ENCODE results near the gene PMPCA. TPM values are rescaled to one million over a fixed set of nuclear protein-coding genes. Genes with fewer than 3 reads are reported as not detected.

The PMPCA gene
- total RNA-seq, 4 donors from 2014 or later = 14.8 to 33.3 (median 29.8) TPM

DNA sequence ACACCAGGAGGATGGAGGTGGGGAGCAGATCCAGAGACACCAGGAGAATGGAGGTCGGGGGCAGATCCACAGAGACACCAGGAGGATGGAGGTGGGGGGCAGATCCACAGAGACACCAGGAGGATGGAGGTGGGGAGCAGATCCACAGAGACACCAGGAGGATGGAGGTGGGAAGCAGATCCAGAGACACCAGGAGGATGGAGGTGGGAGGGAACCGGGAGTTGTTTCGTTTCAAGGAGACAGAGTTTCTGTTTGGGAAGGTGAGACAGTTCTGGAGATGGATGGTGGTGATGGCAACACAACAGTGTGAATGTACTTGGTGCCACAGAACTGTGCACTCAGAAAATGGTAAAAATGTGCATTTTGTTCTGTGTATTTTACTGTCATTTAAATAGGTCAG is 38.2 kb downstream of the PMPCA start:
- TF ChIP-seq, protein P1, sequence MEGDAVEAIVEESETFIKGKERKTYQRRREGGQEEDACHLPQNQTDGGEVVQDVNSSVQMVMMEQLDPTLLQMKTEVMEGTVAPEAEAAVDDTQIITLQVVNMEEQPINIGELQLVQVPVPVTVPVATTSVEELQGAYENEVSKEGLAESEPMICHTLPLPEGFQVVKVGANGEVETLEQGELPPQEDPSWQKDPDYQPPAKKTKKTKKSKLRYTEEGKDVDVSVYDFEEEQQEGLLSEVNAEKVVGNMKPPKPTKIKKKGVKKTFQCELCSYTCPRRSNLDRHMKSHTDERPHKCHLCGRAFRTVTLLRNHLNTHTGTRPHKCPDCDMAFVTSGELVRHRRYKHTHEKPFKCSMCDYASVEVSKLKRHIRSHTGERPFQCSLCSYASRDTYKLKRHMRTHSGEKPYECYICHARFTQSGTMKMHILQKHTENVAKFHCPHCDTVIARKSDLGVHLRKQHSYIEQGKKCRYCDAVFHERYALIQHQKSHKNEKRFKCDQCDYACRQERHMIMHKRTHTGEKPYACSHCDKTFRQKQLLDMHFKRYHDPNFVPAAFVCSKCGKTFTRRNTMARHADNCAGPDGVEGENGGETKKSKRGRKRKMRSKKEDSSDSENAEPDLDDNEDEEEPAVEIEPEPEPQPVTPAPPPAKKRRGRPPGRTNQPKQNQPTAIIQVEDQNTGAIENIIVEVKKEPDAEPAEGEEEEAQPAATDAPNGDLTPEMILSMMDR (IDR thresholded peaks at IDR 0.05; ENCODE audit: low read depth) = no peak

DNA sequence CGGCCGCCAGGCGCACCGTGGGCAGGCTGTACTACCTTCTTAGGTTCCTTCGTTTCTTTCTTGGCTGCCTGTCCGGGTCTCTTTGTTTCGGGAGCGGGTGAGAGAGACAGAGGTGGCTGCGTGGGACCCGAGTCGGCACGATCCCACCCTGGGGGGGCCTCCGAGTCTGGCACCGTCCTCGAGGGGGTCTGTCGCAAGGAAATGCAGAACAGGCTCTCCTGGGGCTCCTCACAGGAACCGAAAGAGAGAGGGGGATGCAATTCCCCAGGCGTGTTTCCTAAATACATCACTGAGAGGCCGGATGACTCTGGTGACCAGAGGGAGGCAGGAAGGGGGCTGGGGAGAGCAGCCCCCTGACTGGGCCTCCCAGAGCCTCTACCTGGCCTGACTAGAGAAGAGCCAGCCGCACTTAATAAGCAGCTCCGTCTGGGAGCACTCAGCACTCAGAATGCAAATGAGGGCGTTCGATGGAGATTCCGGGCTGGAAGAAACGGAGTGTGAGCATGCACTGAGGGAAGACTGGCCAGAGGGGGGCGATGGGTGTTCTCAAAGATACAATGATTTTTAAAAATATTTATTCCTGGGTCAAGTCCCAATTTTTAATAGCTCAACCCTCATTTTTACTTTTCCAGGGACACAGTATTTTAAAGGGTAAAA is 40.9 kb downstream of the PMPCA start:
- TF ChIP-seq, protein P1 (IDR thresholded peaks at IDR 0.05; ENCODE audit: low read depth) = no peak

DNA sequence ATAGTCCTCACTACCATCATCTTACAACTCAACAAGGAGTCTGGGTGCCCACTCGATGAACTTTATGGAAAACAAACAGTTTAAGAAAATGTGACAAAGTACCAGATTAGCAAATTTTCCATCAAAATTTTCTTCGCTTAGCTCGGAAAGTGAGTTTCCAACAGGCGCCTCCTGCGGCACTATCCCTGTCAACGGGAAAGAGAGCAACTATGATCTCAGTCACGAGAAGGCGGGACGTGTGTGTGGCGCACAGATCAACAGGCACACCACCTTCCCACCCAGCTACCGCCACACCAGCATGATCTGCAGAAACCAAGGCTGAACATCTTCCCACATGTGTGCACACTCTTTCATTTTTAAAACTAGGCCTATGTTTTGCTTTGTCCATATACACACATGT is 42.9 kb downstream of the PMPCA start:
- TF ChIP-seq, protein P1 (IDR thresholded peaks at IDR 0.05; ENCODE audit: low read depth) = no peak

DNA sequence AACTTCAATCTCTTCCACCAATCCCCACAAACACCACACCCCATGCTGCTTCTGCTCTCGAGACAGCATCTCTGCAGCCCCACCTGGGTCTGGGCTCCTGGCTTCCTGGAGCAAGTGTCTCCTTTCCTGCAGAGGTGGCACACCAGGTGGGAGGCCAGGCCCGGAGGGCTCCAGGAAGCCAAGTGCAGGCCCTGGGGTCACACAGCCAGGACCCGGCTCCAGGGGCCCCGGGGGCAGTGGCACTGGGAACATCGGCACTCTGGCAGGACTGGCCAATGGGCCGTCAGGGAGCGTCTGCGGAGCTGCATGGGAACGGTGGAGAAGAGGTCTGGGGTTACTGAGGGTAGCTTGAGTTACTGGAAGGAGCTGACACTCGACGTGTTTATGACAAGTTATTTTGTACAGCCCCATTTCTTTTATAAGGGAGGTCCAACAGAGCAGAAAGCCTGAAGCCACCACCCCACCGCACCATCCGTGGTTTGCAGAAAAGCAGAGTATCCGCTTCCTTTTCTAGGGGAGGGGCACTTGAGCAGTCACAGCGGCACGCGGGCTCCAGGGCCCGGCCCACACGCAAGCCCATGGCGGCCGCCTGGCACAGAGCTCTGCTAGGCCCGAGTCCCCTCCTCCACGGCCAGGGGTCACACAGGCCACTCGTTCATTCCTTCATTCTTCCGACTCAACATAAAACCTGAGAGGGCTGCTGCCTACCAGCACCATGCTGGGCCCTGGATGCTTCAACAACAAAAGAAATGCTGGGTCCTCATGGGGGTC is 43.8 kb downstream of the PMPCA start:
- TF ChIP-seq, protein P1 (IDR thresholded peaks at IDR 0.05; ENCODE audit: low read depth) = no peak

DNA sequence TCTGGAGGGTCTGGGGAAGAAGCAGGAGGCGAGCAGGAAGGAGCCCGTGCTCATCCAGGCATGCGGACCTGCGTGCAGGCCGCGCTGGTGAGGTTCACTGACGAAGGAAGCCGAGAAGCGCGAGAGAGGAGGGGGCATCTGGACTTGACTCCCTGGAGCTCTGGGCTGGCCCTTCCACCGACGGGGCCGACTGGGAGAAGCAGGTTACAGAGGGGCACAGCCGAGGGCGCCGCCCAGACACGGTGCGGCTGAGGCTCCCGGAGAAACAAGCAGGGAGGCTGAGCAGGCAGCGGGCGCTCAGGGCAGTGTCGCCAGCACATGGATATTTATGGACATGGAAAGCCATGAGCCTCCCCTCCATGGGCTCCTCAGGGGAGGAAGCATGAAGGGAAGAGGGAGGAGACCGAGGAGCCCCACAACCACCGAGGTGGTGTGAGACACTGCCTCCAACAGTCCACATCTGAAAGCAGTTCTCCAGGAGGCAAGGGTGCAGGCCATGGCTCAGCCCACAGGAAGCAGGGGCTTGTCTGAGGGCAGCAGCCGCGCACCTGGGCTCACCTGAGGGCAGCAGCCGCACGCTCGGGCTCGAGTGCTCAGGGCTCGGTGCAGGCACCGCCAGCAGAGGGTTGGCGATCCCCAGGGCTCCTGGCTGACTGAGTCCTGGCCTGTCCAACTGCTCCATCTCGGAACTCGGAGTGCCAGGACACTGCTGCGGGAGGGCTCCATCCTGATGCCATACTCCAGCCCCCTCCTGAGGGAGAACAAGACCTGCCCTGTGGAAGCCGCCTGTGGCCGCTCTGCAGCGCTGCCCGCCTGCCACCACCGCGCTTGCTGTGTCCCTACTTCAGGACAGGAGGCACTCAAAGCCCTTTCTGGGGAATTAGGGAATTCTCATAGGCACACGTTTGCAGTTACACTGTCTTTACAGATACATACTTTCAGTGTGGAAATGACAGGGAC is 44.9 kb downstream of the PMPCA start:
- TF ChIP-seq, protein P1 (IDR thresholded peaks at IDR 0.05; ENCODE audit: low read depth) = no peak

DNA sequence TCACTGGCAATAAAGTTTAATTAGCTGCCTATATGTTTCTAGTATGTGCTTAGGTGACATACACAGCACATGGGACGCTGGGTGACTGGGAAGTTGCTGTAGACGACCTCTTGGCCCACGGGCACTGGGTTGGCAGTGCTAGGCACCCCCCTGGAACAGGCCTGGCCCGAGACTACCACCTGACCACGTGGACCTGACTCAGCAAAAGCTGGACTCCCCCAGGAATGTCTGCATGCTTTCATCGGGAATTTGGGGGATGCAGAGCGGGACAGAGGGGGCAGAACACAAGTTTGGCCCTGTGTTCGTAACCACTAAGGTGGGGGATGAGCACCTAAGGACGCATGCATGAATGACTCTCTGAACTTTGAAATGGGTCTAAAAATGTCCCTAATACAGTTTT is 45.8 kb downstream of the PMPCA start:
- TF ChIP-seq, protein P1 (IDR thresholded peaks at IDR 0.05; ENCODE audit: low read depth) = no peak

All from subcutaneous adipose tissue (tissue), 4 donors.